DOHH2 (cell line): ENCODE measurements around the gene CLDN34.

ENCODE experiments used
- H3F3A ChIP-seq: fragments of 200-600 bp; sonication (generic), shearing (Covaris generic); 2 replicates; pipeline ENCODE4 v1.6.0; 2016; ENCODE audit warnings: antibody characterized with exemption, mild to moderate bottlenecking; ENCODE audit not compliant: control insufficient read depth, insufficient read depth
- H3K27ac ChIP-seq: fragments of 200-600 bp; sonication (generic); 2 replicates; pipeline ENCODE4 v1.5.1; 2014; ENCODE audit warnings: low read depth, mild to moderate bottlenecking, low read length, moderate library complexity
- H3K27me3 ChIP-seq: fragments of 200-600 bp; sonication (generic); 2 replicates; pipeline ENCODE4 v1.6.1; 2014; ENCODE audit warnings: mild to moderate bottlenecking, low read length, mixed read lengths; ENCODE audit not compliant: control insufficient read depth
- H3K36me3 ChIP-seq: fragments of 200-600 bp; sonication (generic); 2 replicates; pipeline ENCODE4 v1.6.1; 2014; ENCODE audit warnings: mild to moderate bottlenecking, low read length, moderate library complexity, mixed read lengths; ENCODE audit not compliant: control insufficient read depth
- H3K4me1 ChIP-seq: fragments of 200-600 bp; sonication (generic); 2 replicates; pipeline ENCODE4 v1.6.1; 2014; ENCODE audit warnings: mild to moderate bottlenecking, low read length, mixed read lengths; ENCODE audit not compliant: control insufficient read depth
- H3K4me2 ChIP-seq: fragments of 200-600 bp; sonication (generic); 2 replicates; pipeline ENCODE4 v1.6.0; 2014; ENCODE audit warnings: mild to moderate bottlenecking, low read length, moderate library complexity
- H3K4me3 ChIP-seq: fragments of 200-600 bp; sonication (generic); 2 replicates; pipeline ENCODE4 v1.5.1; 2014; ENCODE audit warnings: mild to moderate bottlenecking, low read length, mixed read lengths
- H3K79me2 ChIP-seq: fragments of 200-600 bp; sonication (generic); 2 replicates; pipeline ENCODE4 v1.6.1; 2014; ENCODE audit warnings: mild to moderate bottlenecking, low read length, mixed read lengths; ENCODE audit not compliant: control insufficient read depth
- H3K9me2 ChIP-seq: fragments of 200-600 bp; sonication (generic); replicated peaks from 2 replicates; pipeline ENCODE4 v1.6.1; 2014; ENCODE audit warnings: mild to moderate bottlenecking, low read length, mixed read lengths; ENCODE audit not compliant: control insufficient read depth
- H3K9me3 ChIP-seq: fragments of 200-600 bp; sonication (generic); 2 replicates; pipeline ENCODE4 v1.6.1; 2014; ENCODE audit warnings: antibody characterized with exemption, low read length, mixed read lengths; ENCODE audit not compliant: control insufficient read depth, insufficient read depth
- H4K20me1 ChIP-seq: fragments of 200-600 bp; sonication (generic); 2 replicates; pipeline ENCODE4 v1.6.0; 2014; ENCODE audit warnings: low read depth, mild to moderate bottlenecking, antibody characterized with exemption, low read length, moderate library complexity; ENCODE audit not compliant: control insufficient read depth, insufficient read depth
- EZH2phosphoT487 ChIP-seq: fragments of 200-600 bp; sonication (generic); IDR thresholded peaks from 2 replicates; pipeline ENCODE4 v1.6.1; 2017; ENCODE audit warnings: borderline replicate concordance, mild to moderate bottlenecking, antibody characterized with exemption, low read length, moderate library complexity, mixed read lengths
- TF ChIP-seq, protein P1 (sequence below): fragments of 200-600 bp; sonication (generic); IDR thresholded peaks from one replicate; pipeline ENCODE4 v1.5.1; 2014; ENCODE audit warnings: antibody characterized with exemption, mild to moderate bottlenecking, low read depth, low read length; ENCODE audit not compliant: poor library complexity, severe bottlenecking

CLDN34 gene

DNA sequence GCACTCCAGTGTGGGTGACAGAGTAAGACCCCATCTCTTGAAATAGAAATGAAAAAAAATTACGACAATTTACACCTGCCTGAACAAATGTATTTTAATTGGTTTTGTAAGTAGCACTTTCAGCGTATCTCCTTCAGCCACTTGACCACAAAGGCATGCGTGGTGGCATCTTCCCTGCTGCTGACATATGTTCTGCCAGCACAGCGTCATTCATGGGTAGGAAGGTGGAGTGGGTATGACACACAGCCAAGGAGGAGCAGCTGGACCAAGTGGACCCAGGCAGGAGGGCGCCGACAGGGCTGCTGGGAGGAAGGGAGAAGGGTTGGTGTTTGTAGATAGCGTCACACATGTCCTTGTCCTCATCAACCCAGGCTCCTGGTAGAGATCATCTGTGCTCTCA lies 28.6 kb upstream of the CLDN34 start:
- no peaks in the 10 kb centered on the region for H3K36me3 ChIP-seq
- H3K4me1 ChIP-seq = no peaks in the 10 kb centered on the region
- no peaks in the 10 kb centered on the region for H3F3A ChIP-seq
- no peaks in the 10 kb centered on the region for H3K79me2 ChIP-seq
- no peaks in the 10 kb centered on the region for H3K9me3 ChIP-seq
- H4K20me1 ChIP-seq = no peaks in the 10 kb centered on the region
- no peak overlapping the region for H3K4me2 ChIP-seq
- 0 out of 2 replicates have a peak, but pooled peaks cover 5% of the 10 kb centered on the region for H3K27me3 ChIP-seq
- H3K9me2 ChIP-seq = no peaks in the 10 kb centered on the region
- H3K27ac ChIP-seq = no peak overlapping the region
- TF ChIP-seq, protein P1, sequence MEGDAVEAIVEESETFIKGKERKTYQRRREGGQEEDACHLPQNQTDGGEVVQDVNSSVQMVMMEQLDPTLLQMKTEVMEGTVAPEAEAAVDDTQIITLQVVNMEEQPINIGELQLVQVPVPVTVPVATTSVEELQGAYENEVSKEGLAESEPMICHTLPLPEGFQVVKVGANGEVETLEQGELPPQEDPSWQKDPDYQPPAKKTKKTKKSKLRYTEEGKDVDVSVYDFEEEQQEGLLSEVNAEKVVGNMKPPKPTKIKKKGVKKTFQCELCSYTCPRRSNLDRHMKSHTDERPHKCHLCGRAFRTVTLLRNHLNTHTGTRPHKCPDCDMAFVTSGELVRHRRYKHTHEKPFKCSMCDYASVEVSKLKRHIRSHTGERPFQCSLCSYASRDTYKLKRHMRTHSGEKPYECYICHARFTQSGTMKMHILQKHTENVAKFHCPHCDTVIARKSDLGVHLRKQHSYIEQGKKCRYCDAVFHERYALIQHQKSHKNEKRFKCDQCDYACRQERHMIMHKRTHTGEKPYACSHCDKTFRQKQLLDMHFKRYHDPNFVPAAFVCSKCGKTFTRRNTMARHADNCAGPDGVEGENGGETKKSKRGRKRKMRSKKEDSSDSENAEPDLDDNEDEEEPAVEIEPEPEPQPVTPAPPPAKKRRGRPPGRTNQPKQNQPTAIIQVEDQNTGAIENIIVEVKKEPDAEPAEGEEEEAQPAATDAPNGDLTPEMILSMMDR = no peak
- no peak for TF ChIP-seq EZH2phosphoT487
- H3K4me3 ChIP-seq = no peak overlapping the region

DNA sequence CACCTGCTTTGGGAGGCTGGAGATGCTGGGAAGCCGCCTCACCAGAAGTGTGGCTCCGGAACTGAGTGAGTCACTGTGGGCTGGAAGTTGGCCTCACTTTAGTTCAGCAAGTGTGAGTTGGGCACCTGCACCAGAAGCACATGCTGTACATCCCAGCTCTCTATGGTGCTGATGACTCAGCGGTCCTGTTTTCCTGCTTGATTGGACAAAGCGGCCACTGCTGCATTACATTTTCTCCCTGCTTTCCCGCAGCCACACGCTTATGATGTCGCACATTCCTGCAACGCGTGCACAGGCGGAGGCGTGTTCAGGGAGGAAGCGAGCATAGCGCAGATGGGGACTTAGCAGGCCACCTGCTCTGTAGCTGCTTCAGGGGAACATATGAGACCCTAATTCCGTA lies 26.7 kb upstream of the CLDN34 start:
- H4K20me1 ChIP-seq = no peaks in the 10 kb centered on the region
- H3F3A ChIP-seq = no peaks in the 10 kb centered on the region
- no peaks in the 10 kb centered on the region for H3K79me2 ChIP-seq
- H3K9me2 ChIP-seq = no peaks in the 10 kb centered on the region
- H3K4me3 ChIP-seq = no peak overlapping the region
- H3K4me1 ChIP-seq = no peaks in the 10 kb centered on the region
- no peak overlapping the region for H3K27ac ChIP-seq
- TF ChIP-seq, protein P1 = no peak
- H3K27me3 ChIP-seq = 0 out of 2 replicates have a peak, but pooled peaks cover 5% of the 10 kb centered on the region
- H3K36me3 ChIP-seq = no peaks in the 10 kb centered on the region
- H3K4me2 ChIP-seq = no peak overlapping the region
- no peaks in the 10 kb centered on the region for H3K9me3 ChIP-seq

DNA sequence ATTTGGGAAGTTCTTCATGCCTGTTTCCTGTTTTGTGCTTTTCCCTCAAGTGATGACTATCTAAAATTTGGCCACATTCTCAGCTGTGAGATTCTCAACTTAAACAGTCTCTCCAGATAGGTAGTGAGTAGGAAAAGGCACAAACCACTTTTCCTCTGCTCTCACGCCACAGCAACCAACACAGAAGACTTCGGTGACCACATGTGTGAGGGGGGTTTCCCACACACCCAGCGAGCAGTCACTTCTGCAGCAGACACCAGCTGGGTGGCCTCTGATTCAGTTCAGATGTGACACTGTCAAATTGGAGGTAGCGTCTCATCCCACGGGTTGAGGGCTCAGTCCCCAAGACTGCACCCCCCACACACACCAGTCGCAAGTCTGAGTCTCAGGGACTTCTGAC lies 25.1 kb upstream of the CLDN34 start:
- Histone ChIP-seq H3K27me3 (0 out of 2 replicates have a peak, but pooled peaks cover 5% of the 10 kb centered on the region), H4K20me1 (no peaks in the 10 kb centered on the region), H3F3A (no peaks in the 10 kb centered on the region), H3K4me2 (no peak overlapping the region), H3K27ac (no peak overlapping the region), H3K36me3 (no peaks in the 10 kb centered on the region), H3K79me2 (no peaks in the 10 kb centered on the region), H3K9me2 (no peaks in the 10 kb centered on the region), H3K4me3 (no peak overlapping the region), H3K4me1 (no peaks in the 10 kb centered on the region), H3K9me3 (no peaks in the 10 kb centered on the region)
- TF ChIP-seq EZH2phosphoT487 = no peak
- TF ChIP-seq, protein P1 = no peak

DNA sequence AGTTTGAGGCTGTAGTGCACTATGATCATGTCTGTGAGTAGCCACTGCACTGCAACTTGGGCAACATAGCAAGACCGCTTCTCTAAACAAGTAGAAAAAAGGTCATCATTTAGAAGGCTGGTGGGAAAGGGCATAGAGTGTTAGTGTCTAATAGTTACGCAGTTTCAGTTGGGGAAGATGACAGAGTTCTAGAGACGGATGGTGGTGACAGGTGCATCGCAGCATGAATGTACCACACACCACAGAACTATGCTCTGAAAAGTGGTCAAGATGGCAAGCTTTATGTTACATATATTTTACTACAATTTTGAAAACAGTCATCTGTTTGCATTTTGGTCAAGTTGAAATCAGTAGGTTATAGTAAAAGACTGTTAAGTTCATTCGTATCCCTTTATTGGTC lies 23.7 kb upstream of the CLDN34 start:
- Histone ChIP-seq H3K4me2 (no peak overlapping the region), H3K4me1 (no peaks in the 10 kb centered on the region), H3K36me3 (no peaks in the 10 kb centered on the region), H3K79me2 (no peaks in the 10 kb centered on the region), H3K9me3 (no peaks in the 10 kb centered on the region), H3K9me2 (no peaks in the 10 kb centered on the region), H3K27me3 (0 out of 2 replicates have a peak, but pooled peaks cover 5% of the 10 kb centered on the region), H3K27ac (no peak overlapping the region), H4K20me1 (no peaks in the 10 kb centered on the region), H3F3A (no peaks in the 10 kb centered on the region), H3K4me3 (no peak overlapping the region)
- TF ChIP-seq, protein P1 = no peak
- TF ChIP-seq EZH2phosphoT487 = no peak
